ENCODE data around the gene ZFPM1.
"Not testable (repeated sequence)": the region's sequence is repeated elsewhere in the genome, so short reads cannot be mapped to it uniquely, and the experiment has no call there.

Gene ZFPM1

DNA sequence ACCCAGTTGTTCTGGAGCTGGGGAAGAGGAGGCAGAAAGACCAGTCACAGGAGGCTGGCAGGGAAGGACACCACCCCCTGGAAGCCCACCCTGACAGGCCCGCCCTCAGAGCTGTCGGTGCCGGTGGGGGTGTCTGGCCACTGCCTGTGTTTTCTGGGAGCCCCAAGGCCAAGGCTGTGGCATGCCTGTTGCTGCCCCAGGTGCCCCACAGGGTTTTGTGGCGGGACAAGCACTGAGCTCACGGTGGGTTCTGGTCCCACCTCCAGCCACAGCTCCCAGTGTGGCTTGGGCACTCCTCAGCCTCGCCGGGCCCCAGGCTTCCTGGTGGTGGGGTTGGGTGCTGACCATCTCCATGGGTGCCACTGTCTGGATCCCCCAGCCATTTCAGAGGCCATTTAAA, 58.0 kb downstream of the ZFPM1 start:
- Histone ChIP-seq H3K36me3 (ENCODE audit: control insufficient read depth, insufficient read depth, low read length) (peaks cover 11% of the 10 kb centered on the region), H3K4me3 (ENCODE audit: extremely low read depth, insufficient read depth, low read length, poor library complexity, severe bottlenecking) (no peak overlapping the region), H3K4me1 (ENCODE audit: control insufficient read depth, insufficient read depth, low read length, poor library complexity, severe bottlenecking) (no peaks in the 10 kb centered on the region), H3K9me3 (ENCODE audit: control insufficient read depth, low read length) (no peaks in the 10 kb centered on the region), H3K27ac (ENCODE audit: low read depth, low read length, severe bottlenecking) (no peak overlapping the region)
- WGBS, 2 experiments (ENCODE audit: insufficient coverage in 2 of 2): 89 to 95% methylated on average over 3 to 7 of the region's 7 CpGs

DNA sequence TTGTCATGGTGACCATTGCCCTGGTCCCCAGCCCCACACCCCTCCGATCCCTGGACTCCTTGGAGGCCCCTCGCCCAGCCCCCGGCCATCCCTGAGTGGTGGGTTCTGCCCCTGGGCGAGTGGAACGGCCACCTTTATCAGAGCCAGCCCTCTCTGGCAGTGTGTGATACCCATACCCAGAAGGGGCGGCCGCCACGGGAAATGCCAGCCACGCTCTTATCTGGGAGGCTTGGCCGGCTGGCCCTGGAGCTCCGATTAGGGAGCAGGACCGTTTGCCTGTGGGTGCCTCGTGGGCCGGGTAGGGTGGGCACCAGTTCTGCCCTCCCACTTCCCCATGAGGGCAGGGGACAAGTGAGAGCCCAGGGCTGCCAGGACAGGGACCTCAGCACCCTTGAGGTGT, 58.8 kb downstream of the ZFPM1 start:
- Histone ChIP-seq H3K4me1 (ENCODE audit: control insufficient read depth, insufficient read depth, low read length, poor library complexity, severe bottlenecking) (no peaks in the 10 kb centered on the region), H3K27ac (ENCODE audit: low read depth, low read length, severe bottlenecking) (no peak overlapping the region), H3K4me3 (ENCODE audit: extremely low read depth, insufficient read depth, low read length, poor library complexity, severe bottlenecking) (no peak overlapping the region), H3K36me3 (ENCODE audit: control insufficient read depth, insufficient read depth, low read length) (peaks cover 8% of the 10 kb centered on the region), H3K9me3 (ENCODE audit: control insufficient read depth, low read length) (no peaks in the 10 kb centered on the region)
- 93 to 97% methylated on average over 14 of the region's 14 CpGs for WGBS, 2 experiments (ENCODE audit: insufficient coverage in 2 of 2)

DNA sequence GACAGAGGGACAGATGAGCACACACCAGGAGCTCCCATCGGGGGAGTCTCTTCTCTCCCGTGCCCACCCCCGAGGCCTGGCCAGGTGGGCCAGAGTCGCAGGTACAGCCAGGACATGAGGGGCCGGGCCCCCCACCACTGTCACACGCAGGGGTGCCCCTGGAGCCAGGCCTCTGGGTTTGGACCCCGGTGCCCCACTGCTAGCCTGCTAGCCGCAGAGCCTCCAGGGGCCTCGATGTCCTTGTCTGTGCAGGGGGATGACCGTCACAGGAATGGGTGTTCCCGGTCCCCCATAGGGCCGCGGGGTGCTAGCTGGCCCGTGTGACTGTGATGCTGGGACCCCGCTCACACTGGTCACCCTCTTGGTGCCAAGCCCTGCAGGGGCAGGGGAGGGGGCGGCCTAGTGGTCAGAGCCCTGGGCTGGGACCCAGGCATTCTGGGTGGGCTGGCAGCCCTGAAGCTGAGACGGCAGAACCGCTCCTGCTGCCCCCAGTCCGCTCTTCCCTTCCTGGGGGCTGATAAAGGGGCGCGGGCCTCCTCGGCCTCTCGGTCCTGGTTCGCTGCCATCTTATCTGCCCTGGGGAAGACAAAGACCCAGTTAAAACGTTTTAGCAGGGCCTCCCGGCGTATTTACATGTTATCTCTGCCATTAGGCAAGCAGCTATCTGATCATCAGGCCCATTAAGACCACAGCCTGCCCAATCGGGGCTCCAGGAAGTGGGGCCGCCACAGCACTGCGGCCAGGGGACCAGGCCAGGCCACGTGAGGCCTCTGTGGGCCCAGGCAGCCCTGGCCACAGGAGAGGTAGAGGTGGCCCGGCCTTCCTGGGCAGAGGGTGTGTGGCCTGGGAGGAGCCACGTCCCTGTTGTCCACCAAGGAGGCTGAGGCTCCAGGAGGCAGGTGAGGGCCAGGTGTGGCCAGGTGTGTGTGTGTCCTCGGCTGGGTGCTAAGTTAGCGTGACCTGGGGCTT, 59.9 kb downstream of the ZFPM1 start:
- Histone ChIP-seq H3K9me3 (ENCODE audit: control insufficient read depth, low read length) (no peaks in the 10 kb centered on the region), H3K4me1 (ENCODE audit: control insufficient read depth, insufficient read depth, low read length, poor library complexity, severe bottlenecking) (no peaks in the 10 kb centered on the region), H3K27ac (ENCODE audit: low read depth, low read length, severe bottlenecking) (no peak overlapping the region), H3K4me3 (ENCODE audit: extremely low read depth, insufficient read depth, low read length, poor library complexity, severe bottlenecking) (no peak overlapping the region), H3K36me3 (ENCODE audit: control insufficient read depth, insufficient read depth, low read length) (peaks cover 5% of the 10 kb centered on the region)
- WGBS, 2 experiments (ENCODE audit: insufficient coverage in 2 of 2): 90 to 93% methylated on average over 31 to 34 of the region's 35 CpGs

DNA sequence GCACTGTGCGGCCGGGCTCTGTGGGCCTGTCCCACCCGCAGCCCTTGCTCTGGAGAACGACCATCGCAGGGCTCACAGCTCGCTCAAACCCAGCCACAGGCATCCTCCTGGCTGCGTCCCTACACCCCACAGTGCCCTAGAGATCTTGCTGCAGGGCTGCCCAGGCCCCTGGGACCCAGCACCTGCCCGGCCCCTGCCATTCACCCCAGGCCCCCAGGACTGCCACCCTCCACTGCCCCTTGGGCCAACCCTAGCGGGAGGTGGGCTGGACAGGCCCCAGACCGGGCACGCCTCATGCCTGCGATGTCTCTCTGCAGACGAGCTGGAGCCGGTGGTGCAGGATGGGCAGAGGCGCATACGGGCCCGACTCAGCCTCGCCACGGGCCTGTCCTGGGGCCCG, 61.0 kb downstream of the ZFPM1 start:
- Histone ChIP-seq H3K4me1 (ENCODE audit: control insufficient read depth, insufficient read depth, low read length, poor library complexity, severe bottlenecking) (no peaks in the 10 kb centered on the region), H3K4me3 (ENCODE audit: extremely low read depth, insufficient read depth, low read length, poor library complexity, severe bottlenecking) (no peak overlapping the region), H3K27ac (ENCODE audit: low read depth, low read length, severe bottlenecking) (no peak overlapping the region), H3K9me3 (ENCODE audit: control insufficient read depth, low read length) (no peaks in the 10 kb centered on the region), H3K36me3 (ENCODE audit: control insufficient read depth, insufficient read depth, low read length) (peaks cover 5% of the 10 kb centered on the region)
- WGBS, 2 experiments (ENCODE audit: insufficient coverage in 2 of 2): 93 to 96% methylated on average over 11 to 20 of the region's 20 CpGs

DNA sequence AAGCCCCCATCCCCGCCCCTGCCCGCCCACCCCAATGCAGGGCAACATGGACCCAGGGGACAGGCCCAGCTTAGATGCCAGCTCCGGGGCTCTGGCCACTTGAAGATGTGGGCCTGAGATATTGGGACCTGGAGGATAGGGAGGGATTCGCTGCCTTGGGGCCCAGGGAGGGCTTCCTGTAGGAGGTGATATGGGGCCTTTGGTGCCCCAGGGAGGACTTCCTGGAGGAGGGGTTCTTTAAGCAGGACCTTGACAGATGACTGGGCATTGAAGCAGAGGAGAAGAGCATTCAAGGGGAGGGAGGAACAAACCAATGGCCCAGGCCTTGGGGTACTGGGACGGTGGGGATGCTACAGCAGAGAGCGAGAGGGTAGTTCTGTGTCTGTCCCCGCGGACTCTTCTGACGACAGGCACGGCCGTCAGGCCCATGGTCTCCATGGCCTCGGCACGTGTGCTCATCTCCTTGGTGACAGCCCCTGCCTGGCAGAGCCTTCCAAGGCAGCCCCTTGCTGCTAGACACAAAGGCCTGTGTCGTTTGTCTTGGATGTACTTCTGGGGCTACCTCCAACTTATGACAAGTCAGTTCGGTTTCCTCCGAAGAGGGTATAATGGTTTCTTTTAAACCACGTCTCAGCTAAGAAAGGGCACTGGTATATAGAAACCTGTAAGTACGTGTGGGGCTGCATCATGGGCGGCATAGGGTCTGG, 61.6 kb downstream of the ZFPM1 start:
- H3K36me3 ChIP-seq (ENCODE audit: control insufficient read depth, insufficient read depth, low read length): peaks cover 5% of the 10 kb centered on the region
- H3K4me3 ChIP-seq (ENCODE audit: extremely low read depth, insufficient read depth, low read length, poor library complexity, severe bottlenecking): no peak overlapping the region
- H3K9me3 ChIP-seq (ENCODE audit: control insufficient read depth, low read length): no peaks in the 10 kb centered on the region
- no peak overlapping the region for H3K27ac ChIP-seq (ENCODE audit: low read depth, low read length, severe bottlenecking)
- no peaks in the 10 kb centered on the region for H3K4me1 ChIP-seq (ENCODE audit: control insufficient read depth, insufficient read depth, low read length, poor library complexity, severe bottlenecking)
- WGBS, 2 experiments (ENCODE audit: insufficient coverage in 2 of 2): 92% methylated on average over 16 to 17 of the region's 19 CpGs

DNA sequence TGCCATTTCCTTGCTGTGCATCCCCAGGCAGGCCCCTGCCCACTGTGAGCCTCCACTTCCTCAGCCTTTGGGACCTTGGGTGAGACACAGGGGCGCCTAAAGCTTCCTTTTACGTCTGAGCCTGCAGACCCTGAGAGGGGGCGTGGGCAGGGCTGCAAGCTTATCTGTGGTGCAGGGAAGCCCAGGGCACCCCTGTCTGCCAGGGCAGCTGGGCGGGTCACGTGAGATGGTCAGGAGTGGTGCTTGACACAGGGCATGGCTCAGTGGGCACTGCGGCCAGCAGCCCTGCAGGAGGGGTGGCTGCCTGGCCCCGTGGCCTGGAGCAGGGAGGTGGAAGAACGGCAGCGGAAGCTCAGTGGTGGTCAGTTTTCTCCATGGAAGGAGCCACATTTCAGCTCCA, 62.3 kb downstream of the ZFPM1 start:
- 92 to 97% methylated on average over 9 of the region's 9 CpGs for WGBS, 2 experiments (ENCODE audit: insufficient coverage in 2 of 2)
- H3K9me3 ChIP-seq (ENCODE audit: control insufficient read depth, low read length): no peaks in the 10 kb centered on the region
- peaks cover 5% of the 10 kb centered on the region for H3K36me3 ChIP-seq (ENCODE audit: control insufficient read depth, insufficient read depth, low read length)
- no peak overlapping the region for H3K27ac ChIP-seq (ENCODE audit: low read depth, low read length, severe bottlenecking)
- H3K4me1 ChIP-seq (ENCODE audit: control insufficient read depth, insufficient read depth, low read length, poor library complexity, severe bottlenecking): no peaks in the 10 kb centered on the region
- no peak overlapping the region for H3K4me3 ChIP-seq (ENCODE audit: extremely low read depth, insufficient read depth, low read length, poor library complexity, severe bottlenecking)

DNA sequence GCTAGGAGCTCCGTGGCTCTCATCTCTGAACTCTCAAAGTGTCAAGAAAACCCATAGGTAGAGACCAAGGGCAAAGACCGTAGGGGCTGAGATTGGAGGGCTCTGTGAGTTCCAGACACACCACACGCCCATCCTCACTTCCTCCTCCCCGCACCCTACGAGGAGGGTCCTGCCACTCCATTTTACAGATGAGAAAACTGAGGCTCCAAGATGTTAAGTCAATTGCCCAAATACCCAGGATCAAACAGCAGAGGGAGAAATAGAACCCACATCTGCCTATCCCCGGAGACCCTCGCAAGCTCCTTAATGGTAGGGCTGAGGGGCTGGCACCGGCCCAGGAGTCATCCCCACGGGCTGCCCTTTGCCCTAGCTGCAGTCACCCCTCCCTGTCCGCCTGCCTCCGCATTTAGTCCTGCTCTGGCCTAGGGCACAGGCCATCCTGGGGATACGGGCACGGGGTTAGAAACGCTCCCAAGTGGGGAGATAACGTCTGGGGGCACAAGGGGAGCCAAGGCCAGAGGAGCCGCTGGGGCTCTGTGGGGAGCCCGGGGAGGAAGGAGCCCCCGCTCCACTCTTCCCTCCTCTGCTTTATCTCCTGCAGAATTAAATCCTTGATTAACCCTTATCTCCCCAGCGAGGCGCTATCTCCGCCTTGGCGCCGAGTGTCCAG, 63.0 kb downstream of the ZFPM1 start:
- H3K27ac ChIP-seq (ENCODE audit: low read depth, low read length, severe bottlenecking): no peak overlapping the region
- no peaks in the 10 kb centered on the region for H3K4me1 ChIP-seq (ENCODE audit: control insufficient read depth, insufficient read depth, low read length, poor library complexity, severe bottlenecking)
- H3K36me3 ChIP-seq (ENCODE audit: control insufficient read depth, insufficient read depth, low read length): peaks cover 5% of the 10 kb centered on the region
- H3K9me3 ChIP-seq (ENCODE audit: control insufficient read depth, low read length): no peaks in the 10 kb centered on the region
- 92 to 96% methylated on average over 17 to 21 of the region's 23 CpGs for WGBS, 2 experiments (ENCODE audit: insufficient coverage in 2 of 2)
- H3K4me3 ChIP-seq (ENCODE audit: extremely low read depth, insufficient read depth, low read length, poor library complexity, severe bottlenecking): no peak overlapping the region

DNA sequence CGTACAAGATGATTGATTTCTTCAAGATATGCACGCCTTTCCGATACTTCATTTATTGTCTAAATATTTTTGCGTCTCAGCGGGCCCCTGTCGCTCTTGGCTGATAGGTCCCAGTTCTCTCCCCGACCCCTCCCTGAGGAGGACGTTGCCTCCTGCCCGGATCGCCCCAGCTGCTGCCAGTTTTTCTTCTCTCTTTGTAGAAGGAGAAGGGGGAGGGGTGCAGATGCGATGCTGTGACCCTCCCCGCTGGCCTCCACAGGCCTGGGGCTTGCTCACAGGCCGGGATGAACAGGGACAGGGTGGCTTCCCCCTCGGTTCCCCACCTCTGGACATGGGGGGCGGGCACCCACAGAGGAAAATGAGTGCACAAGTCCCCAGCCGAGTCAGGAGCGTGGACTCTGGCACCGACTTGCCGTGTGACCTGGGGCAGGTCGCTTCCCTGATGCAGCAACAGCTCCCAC, 63.6 kb downstream of the ZFPM1 start:
- H3K4me3 ChIP-seq (ENCODE audit: extremely low read depth, insufficient read depth, low read length, poor library complexity, severe bottlenecking): no peak overlapping the region
- WGBS, 2 experiments (ENCODE audit: insufficient coverage in 2 of 2): 84 to 92% methylated on average over 19 of the region's 20 CpGs
- H3K27ac ChIP-seq (ENCODE audit: low read depth, low read length, severe bottlenecking): no peak overlapping the region

DNA sequence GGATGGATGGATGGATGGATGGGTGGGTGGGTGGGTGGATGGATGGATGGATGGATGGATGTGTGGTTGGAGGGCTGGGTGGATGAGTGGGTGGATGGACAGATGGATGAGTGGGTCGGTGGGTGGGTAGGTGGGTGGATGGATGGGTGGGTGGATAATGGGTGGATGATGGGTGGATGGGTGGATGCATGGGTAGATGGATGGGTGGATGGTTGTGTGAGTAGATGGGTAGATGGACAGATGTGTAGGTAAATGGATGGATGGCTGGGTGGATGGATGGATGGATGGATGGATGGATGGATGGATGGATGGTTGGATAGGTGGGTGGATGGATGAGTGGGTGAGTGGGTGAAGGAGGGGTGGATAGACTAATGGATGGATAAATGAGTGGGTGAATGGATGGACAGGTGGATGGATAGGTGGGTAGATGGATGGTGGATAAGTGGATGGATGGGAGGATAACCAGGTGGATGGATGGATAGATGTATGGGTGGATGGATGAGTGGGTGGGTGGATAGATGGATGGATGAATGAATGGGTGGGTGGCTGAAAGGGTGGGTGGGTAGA, 64.2 kb downstream of the ZFPM1 start:
- H3K9me3 ChIP-seq (ENCODE audit: control insufficient read depth, low read length); H3K36me3 ChIP-seq (ENCODE audit: control insufficient read depth, insufficient read depth, low read length); H3K4me3 ChIP-seq (ENCODE audit: extremely low read depth, insufficient read depth, low read length, poor library complexity, severe bottlenecking); H3K4me1 ChIP-seq (ENCODE audit: control insufficient read depth, insufficient read depth, low read length, poor library complexity, severe bottlenecking); H3K27ac ChIP-seq (ENCODE audit: low read depth, low read length, severe bottlenecking): not testable (repeated sequence)
- 100% methylated on average over 1 of the region's 1 CpG; no CpG with 5 or more reads in 1 of the 2 experiments for WGBS, 2 experiments (ENCODE audit: insufficient coverage in 2 of 2)

More for the DNA sequence above, 63.6 kb downstream of the ZFPM1 start:
- Histone ChIP-seq H3K9me3 (ENCODE audit: control insufficient read depth, low read length) (no peaks in the 10 kb centered on the region), H3K4me1 (ENCODE audit: control insufficient read depth, insufficient read depth, low read length, poor library complexity, severe bottlenecking) (no peaks in the 10 kb centered on the region), H3K36me3 (ENCODE audit: control insufficient read depth, insufficient read depth, low read length) (peaks cover 5% of the 10 kb centered on the region)

DNA sequence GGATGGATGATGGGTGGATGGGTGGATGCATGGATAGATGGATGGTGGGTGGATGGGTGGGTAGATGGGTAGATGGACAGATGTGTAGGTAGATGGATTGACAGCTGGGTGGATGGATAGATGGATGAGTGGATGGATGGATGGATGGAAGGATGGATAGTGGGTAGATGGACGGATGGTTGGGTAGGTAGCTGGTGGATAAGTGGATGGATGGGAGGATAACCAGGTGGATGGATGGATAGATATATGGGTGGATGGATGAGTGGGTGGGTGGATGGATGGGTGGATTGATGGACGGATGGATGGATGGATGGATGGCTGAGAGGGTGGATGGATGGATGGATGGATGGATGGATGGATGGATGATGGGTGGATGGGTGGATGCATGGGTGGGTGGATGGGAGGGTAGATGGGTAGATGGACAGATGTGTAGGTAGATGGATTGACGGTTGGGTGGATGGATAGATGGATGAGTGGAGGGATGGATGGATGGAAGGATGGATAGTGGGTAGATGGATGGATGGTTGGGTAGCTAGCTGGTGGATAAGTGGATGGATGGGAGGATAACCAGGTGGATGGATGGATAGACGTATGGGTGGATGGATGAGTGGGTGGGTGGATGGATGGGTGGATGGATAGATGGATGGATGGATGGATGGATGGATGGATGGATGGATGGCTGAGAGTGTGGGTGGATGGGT, 65.5 kb downstream of the ZFPM1 start:
- H3K4me1 ChIP-seq (ENCODE audit: control insufficient read depth, insufficient read depth, low read length, poor library complexity, severe bottlenecking); H3K27ac ChIP-seq (ENCODE audit: low read depth, low read length, severe bottlenecking); H3K4me3 ChIP-seq (ENCODE audit: extremely low read depth, insufficient read depth, low read length, poor library complexity, severe bottlenecking); H3K9me3 ChIP-seq (ENCODE audit: control insufficient read depth, low read length); H3K36me3 ChIP-seq (ENCODE audit: control insufficient read depth, insufficient read depth, low read length): not testable (repeated sequence)
- 97% methylated on average over 4 of the region's 4 CpGs for WGBS, 2 experiments (ENCODE audit: insufficient coverage in 2 of 2)

All from mesodermal cell (in vitro differentiated cells).